Bronchial epithelial cell (primary cell): ENCODE results near the gene TEX22. TPM values are rescaled to one million over a fixed set of nuclear protein-coding genes. Genes with fewer than 3 reads are reported as not detected.

Experiments
- DNase-seq: peaks from one replicate; pipeline ENCODE4 v3.0.0-alpha.2; 2010; ENCODE audit warnings: low read depth
- FAIRE-seq: peaks from 2 replicates; lab custom pipeline; 2011; peaks lifted over from hg19 to GRCh38; lab: Jason Lieb, UNC
- H3K27me3 ChIP-seq: 2 replicates; pipeline ENCODE4 v1.5.1; 2011; ENCODE audit warnings: low read length; ENCODE audit not compliant: control insufficient read depth, insufficient read depth
- H3K36me3 ChIP-seq: 2 replicates; pipeline ENCODE4 v1.5.1; 2011; ENCODE audit warnings: low read length; ENCODE audit not compliant: control insufficient read depth, insufficient read depth
- H3K4me3 ChIP-seq: 2 replicates; pipeline ENCODE4 v1.5.1; 2011; ENCODE audit warnings: mild to moderate bottlenecking, low read depth, low read length, control low read depth
- total RNA-seq: library from RNA; depleted of rRNA; stranded (reverse); fragments of >200 nt; gene quantifications from 2 replicates; pipeline ENCODE4 v1.2.1, GENCODE V29; 2014
- TF ChIP-seq, protein P1 (sequence below): IDR thresholded peaks from 2 replicates; pipeline ENCODE4 v1.5.1; 2011; ENCODE audit warnings: mild to moderate bottlenecking, moderate library complexity, low read length, control low read depth, inconsistent platforms; ENCODE audit not compliant: insufficient read depth, severe bottlenecking

TEX22 gene
- total RNA-seq, 1 donor from 2014 or later: 1.8 TPM

GRCh38 chr14:105365101-105365500, 33.2 kb upstream of the TEX22 start:
- Histone ChIP-seq H3K4me3 (no peak overlapping the region), H3K36me3 (peaks cover 8% of the 10 kb centered on the region), H3K27me3 (no peaks in the 10 kb centered on the region)
- FAIRE-seq (no peak), DNase-seq (no peak)
- TF ChIP-seq, protein P1, sequence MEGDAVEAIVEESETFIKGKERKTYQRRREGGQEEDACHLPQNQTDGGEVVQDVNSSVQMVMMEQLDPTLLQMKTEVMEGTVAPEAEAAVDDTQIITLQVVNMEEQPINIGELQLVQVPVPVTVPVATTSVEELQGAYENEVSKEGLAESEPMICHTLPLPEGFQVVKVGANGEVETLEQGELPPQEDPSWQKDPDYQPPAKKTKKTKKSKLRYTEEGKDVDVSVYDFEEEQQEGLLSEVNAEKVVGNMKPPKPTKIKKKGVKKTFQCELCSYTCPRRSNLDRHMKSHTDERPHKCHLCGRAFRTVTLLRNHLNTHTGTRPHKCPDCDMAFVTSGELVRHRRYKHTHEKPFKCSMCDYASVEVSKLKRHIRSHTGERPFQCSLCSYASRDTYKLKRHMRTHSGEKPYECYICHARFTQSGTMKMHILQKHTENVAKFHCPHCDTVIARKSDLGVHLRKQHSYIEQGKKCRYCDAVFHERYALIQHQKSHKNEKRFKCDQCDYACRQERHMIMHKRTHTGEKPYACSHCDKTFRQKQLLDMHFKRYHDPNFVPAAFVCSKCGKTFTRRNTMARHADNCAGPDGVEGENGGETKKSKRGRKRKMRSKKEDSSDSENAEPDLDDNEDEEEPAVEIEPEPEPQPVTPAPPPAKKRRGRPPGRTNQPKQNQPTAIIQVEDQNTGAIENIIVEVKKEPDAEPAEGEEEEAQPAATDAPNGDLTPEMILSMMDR: no peak

GRCh38 chr14:105365681-105366080, 32.7 kb upstream of the TEX22 start:
- Histone ChIP-seq H3K4me3 (no peak overlapping the region), H3K36me3 (peaks cover 7% of the 10 kb centered on the region), H3K27me3 (no peaks in the 10 kb centered on the region)
- FAIRE-seq (no peak), DNase-seq (no peak)
- TF ChIP-seq, protein P1: no peak

DNA sequence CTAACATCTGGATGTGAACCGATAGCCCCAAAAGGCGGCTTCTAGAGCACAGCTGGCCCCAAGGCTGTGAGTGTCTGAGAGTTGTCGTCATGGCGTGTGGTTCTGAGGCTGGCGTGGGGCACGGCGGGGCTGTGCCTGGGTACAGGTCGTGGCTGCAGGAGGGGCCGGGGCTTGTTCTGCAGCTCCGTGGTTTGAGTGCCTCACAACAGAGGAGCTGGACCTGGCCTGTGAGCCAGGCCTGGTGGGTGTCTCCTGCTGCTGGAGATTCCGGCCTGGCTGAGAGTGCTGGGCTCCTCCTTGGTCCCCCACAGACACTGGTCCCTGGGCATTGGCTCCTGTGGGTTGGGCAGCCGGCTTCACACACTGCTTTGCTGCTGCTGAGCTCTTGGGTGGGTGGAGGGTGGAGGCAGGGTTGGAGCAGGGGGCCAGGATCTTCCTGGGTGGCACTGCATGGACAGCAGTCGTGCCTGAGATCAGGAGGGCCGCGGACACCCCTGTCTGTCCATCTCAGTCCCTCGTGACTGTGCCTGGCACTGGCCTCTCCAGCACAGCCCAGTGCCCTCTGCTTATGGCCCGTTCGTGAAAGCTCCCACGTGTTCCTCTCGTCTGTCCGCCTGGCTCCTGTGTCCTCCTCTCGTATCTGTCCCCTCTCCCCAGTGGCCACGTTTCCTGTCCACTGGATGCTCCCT, 31.8 kb upstream of the TEX22 start:
- DNase-seq (no peak), FAIRE-seq (no peak)
- Histone ChIP-seq H3K4me3 (no peak overlapping the region), H3K27me3 (no peaks in the 10 kb centered on the region), H3K36me3 (peaks cover 5% of the 10 kb centered on the region)
- TF ChIP-seq, protein P1: no peak

- no peaks in the 10 kb centered on the region for H3K27me3 ChIP-seq
- FAIRE-seq: no peak
- no peak overlapping the region for H3K4me3 ChIP-seq
- H3K36me3 ChIP-seq: peaks cover 5% of the 10 kb centered on the region
- no peak for DNase-seq
- TF ChIP-seq, protein P1: no peak
Measured at GRCh38 chr14:105367116-105368031, 31.0 kb upstream of the TEX22 start.

DNA sequence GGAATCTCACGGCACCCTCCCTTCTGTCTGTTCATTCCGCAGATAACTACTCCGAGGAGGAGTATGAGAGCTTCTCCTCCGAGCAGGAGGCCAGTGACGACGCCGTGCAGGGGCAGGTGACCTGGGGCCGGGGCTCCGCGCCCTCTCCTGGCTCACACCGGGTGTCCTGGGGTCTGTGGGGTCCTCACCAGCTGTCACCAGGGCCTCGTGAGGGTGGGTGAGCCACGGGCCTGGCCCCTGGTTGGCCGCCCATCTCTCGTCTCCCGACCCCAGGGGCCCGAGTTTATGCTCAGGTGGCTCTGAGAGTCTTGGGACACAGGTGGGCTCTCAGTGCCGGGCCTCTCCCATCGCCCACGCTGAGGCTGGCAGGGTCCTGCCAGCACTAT, 30.3 kb upstream of the TEX22 start:
- Histone ChIP-seq H3K36me3 (peaks cover 5% of the 10 kb centered on the region), H3K4me3 (no peak overlapping the region), H3K27me3 (no peaks in the 10 kb centered on the region)
- TF ChIP-seq, protein P1: no peak
- DNase-seq (no peak), FAIRE-seq (no peak)
